ENCODE results near the gene ADD2. TPM values are rescaled to one million over a fixed set of nuclear protein-coding genes. Genes with fewer than 3 reads are reported as not detected.
"Not testable (repeated sequence)": the region's sequence is repeated elsewhere in the genome, so short reads cannot be mapped to it uniquely, and the experiment has no call there.

ADD2 gene
- total RNA-seq, 2 experiments from 2014 or later = 1.3 to 1.4 TPM

- Mint-ChIP-seq H3K4me3 (no peak overlapping the region), H3K27ac (no peak overlapping the region), H3K36me3 (ENCODE audit: low read depth) (no peaks in the 10 kb centered on the region), H3K4me1 (no peaks in the 10 kb centered on the region), H3K9me3 (no peaks in the 10 kb centered on the region), H3K27me3 (no peaks in the 10 kb centered on the region)
- DNase-seq = no peak
- ChIA-PET POLR2A (no interaction called here), CTCF (interaction anchor here (1.5 kb wide), 1 partner anchor 17 kb away, joined by 4 read pairs; no protein-coding TSS in a partner anchor)
Observed at GRCh38 chr2:70673041-70673647, 94.9 kb downstream of the ADD2 start.

- no peak overlapping the region for H3K27ac Mint-ChIP-seq
- no peaks in the 10 kb centered on the region for H3K4me1 Mint-ChIP-seq
- H3K27me3 Mint-ChIP-seq = no peaks in the 10 kb centered on the region
- no peak for DNase-seq
- ChIA-PET CTCF (no interaction called here), POLR2A (no interaction called here)
- no peaks in the 10 kb centered on the region for H3K36me3 Mint-ChIP-seq (ENCODE audit: low read depth)
- no peaks in the 10 kb centered on the region for H3K9me3 Mint-ChIP-seq
- H3K4me3 Mint-ChIP-seq = no peak overlapping the region
Observed at GRCh38 chr2:70671092-70671675, 96.8 kb downstream of the ADD2 start.

GRCh38 chr2:70670626-70671025 is 97.4 kb downstream of the ADD2 start:
- CTCF ChIA-PET = no interaction called here
- Mint-ChIP-seq H3K4me1 (no peaks in the 10 kb centered on the region), H3K27ac (no peak overlapping the region), H3K27me3 (no peaks in the 10 kb centered on the region), H3K9me3 (no peaks in the 10 kb centered on the region), H3K4me3 (no peak overlapping the region), H3K36me3 (ENCODE audit: low read depth) (no peaks in the 10 kb centered on the region)
- POLR2A ChIA-PET = no interaction called here
- no peak for DNase-seq

GRCh38 chr2:70670202-70670601 is 97.8 kb downstream of the ADD2 start:
- Mint-ChIP-seq H3K4me3 (no peak overlapping the region), H3K4me1 (no peaks in the 10 kb centered on the region), H3K9me3 (no peaks in the 10 kb centered on the region), H3K27me3 (no peaks in the 10 kb centered on the region), H3K36me3 (ENCODE audit: low read depth) (no peaks in the 10 kb centered on the region), H3K27ac (no peak overlapping the region)
- DNase-seq = no peak
- CTCF ChIA-PET = interaction anchor here (0.5 kb wide), 1 partner anchor 661 kb away, joined by 3 read pairs; the partner anchor contains the start of gene ZNF638
- POLR2A ChIA-PET = no interaction called here

- Mint-ChIP-seq H3K27ac (no peak overlapping the region), H3K27me3 (peaks cover 3% of the 10 kb centered on the region), H3K4me3 (no peak overlapping the region), H3K36me3 (ENCODE audit: low read depth) (no peaks in the 10 kb centered on the region), H3K4me1 (peaks cover 9% of the 10 kb centered on the region), H3K9me3 (no peaks in the 10 kb centered on the region)
- CTCF ChIA-PET = no interaction called here
- POLR2A ChIA-PET = no interaction called here
- DNase-seq = no peak
Observed at GRCh38 chr2:70668911-70669310, 99.1 kb downstream of the ADD2 start.

GRCh38 chr2:70668432-70668831 is 99.6 kb downstream of the ADD2 start:
- CTCF ChIA-PET = no interaction called here
- Mint-ChIP-seq H3K36me3 (ENCODE audit: low read depth) (no peaks in the 10 kb centered on the region), H3K27ac (no peak overlapping the region), H3K4me1 (peaks cover 12% of the 10 kb centered on the region), H3K27me3 (peaks cover 3% of the 10 kb centered on the region), H3K4me3 (no peak overlapping the region), H3K9me3 (no peaks in the 10 kb centered on the region)
- POLR2A ChIA-PET = no interaction called here
- no peak for DNase-seq

- Mint-ChIP-seq H3K4me1 (peaks cover 12% of the 10 kb centered on the region), H3K27me3 (peaks cover 9% of the 10 kb centered on the region), H3K36me3 (ENCODE audit: low read depth) (no peaks in the 10 kb centered on the region), H3K9me3 (no peaks in the 10 kb centered on the region), H3K4me3 (no peak overlapping the region), H3K27ac (no peak overlapping the region)
- CTCF ChIA-PET = no interaction called here
- DNase-seq = no peak
- POLR2A ChIA-PET = no interaction called here
Observed at GRCh38 chr2:70664525-70664924, 103.5 kb downstream of the ADD2 start.

- H3K27ac Mint-ChIP-seq = no peak overlapping the region
- peaks cover 9% of the 10 kb centered on the region for H3K27me3 Mint-ChIP-seq
- peaks cover 12% of the 10 kb centered on the region for H3K4me1 Mint-ChIP-seq
- H3K4me3 Mint-ChIP-seq = no peak overlapping the region
- no peaks in the 10 kb centered on the region for H3K36me3 Mint-ChIP-seq (ENCODE audit: low read depth)
- no peaks in the 10 kb centered on the region for H3K9me3 Mint-ChIP-seq
- ChIA-PET CTCF (no interaction called here), POLR2A (no interaction called here)
- no peak for DNase-seq
Observed at GRCh38 chr2:70663411-70663810, 104.6 kb downstream of the ADD2 start.

- Mint-ChIP-seq H3K4me1 (peaks cover 18% of the 10 kb centered on the region), H3K27me3 (peaks cover 21% of the 10 kb centered on the region), H3K27ac (no peak overlapping the region), H3K36me3 (ENCODE audit: low read depth) (no peaks in the 10 kb centered on the region), H3K4me3 (no peak overlapping the region), H3K9me3 (no peaks in the 10 kb centered on the region)
- DNase-seq = no peak
- ChIA-PET CTCF (no interaction called here), POLR2A (no interaction called here)
Observed at GRCh38 chr2:70659551-70659950, 108.4 kb downstream of the ADD2 start.

- peaks cover 9% of the 10 kb centered on the region for H3K4me1 Mint-ChIP-seq
- H3K4me3 Mint-ChIP-seq = no peak overlapping the region
- peaks cover 23% of the 10 kb centered on the region for H3K27me3 Mint-ChIP-seq
- DNase-seq = no peak
- no peaks in the 10 kb centered on the region for H3K9me3 Mint-ChIP-seq
- no peaks in the 10 kb centered on the region for H3K36me3 Mint-ChIP-seq (ENCODE audit: low read depth)
- no peak overlapping the region for H3K27ac Mint-ChIP-seq
- ChIA-PET CTCF (no interaction called here), POLR2A (no interaction called here)
Observed at GRCh38 chr2:70658476-70658875, 109.5 kb downstream of the ADD2 start.

- H3K27me3 Mint-ChIP-seq = peaks cover 25% of the 10 kb centered on the region
- no peak overlapping the region for H3K4me3 Mint-ChIP-seq
- peaks cover 9% of the 10 kb centered on the region for H3K4me1 Mint-ChIP-seq
- POLR2A ChIA-PET = no interaction called here
- DNase-seq = no peak
- H3K9me3 Mint-ChIP-seq = no peaks in the 10 kb centered on the region
- CTCF ChIA-PET = interaction anchor here (0.9 kb wide), 1 partner anchor 149 kb away, joined by 3 read pairs; no protein-coding TSS in a partner anchor
- no peak overlapping the region for H3K27ac Mint-ChIP-seq
- no peaks in the 10 kb centered on the region for H3K36me3 Mint-ChIP-seq (ENCODE audit: low read depth)
Observed at GRCh38 chr2:70657246-70657645, 110.8 kb downstream of the ADD2 start.

GRCh38 chr2:70656421-70657010 is 111.5 kb downstream of the ADD2 start:
- Mint-ChIP-seq H3K9me3 (no peaks in the 10 kb centered on the region), H3K27me3 (peaks cover 32% of the 10 kb centered on the region), H3K27ac (no peak overlapping the region), H3K4me3 (no peak overlapping the region), H3K4me1 (peaks cover 9% of the 10 kb centered on the region), H3K36me3 (ENCODE audit: low read depth) (no peaks in the 10 kb centered on the region)
- CTCF ChIA-PET = interaction anchor here (0.9 to 1.3 kb wide), 2 partner anchors 16 to 150 kb away, joined by 3 to 4 read pairs; no protein-coding TSS in a partner anchor
- POLR2A ChIA-PET = no interaction called here
- no peak for DNase-seq

GRCh38 chr2:70655786-70656185 is 112.2 kb downstream of the ADD2 start:
- CTCF ChIA-PET = interaction anchor here (0.7 to 1.3 kb wide), 8 partner anchors 16 to 1233 kb away, joined by 3 to 5 read pairs (median 3); no protein-coding TSS in a partner anchor
- Mint-ChIP-seq H3K27me3 (peaks cover 38% of the 10 kb centered on the region), H3K4me1 (peaks cover 9% of the 10 kb centered on the region), H3K36me3 (ENCODE audit: low read depth) (no peaks in the 10 kb centered on the region), H3K4me3 (no peak overlapping the region), H3K9me3 (no peaks in the 10 kb centered on the region), H3K27ac (no peak overlapping the region)
- POLR2A ChIA-PET = no interaction called here
- DNase-seq = no peak

- H3K4me3 Mint-ChIP-seq; H3K9me3 Mint-ChIP-seq; DNase-seq; H3K4me1 Mint-ChIP-seq; H3K27ac Mint-ChIP-seq; H3K36me3 Mint-ChIP-seq (ENCODE audit: low read depth); POLR2A ChIA-PET: not testable (repeated sequence)
- H3K27me3 Mint-ChIP-seq = peaks cover 39% of the 10 kb centered on the region
- CTCF ChIA-PET = interaction anchor here (0.7 to 1.3 kb wide), 8 partner anchors 15 to 1233 kb away, joined by 3 to 5 read pairs (median 3); no protein-coding TSS in a partner anchor
Observed at GRCh38 chr2:70655211-70655610, 112.8 kb downstream of the ADD2 start.
